Stimulated activated CD8-positive, alpha-beta memory T cell treated with anti-CD3 and anti-CD28 coated beads, Interleukin-2, amount 100 ng/mL, for 48 hours (primary cell): ENCODE results near the gene TTBK2.

Experiments used
- DNase-seq, 2 donors: peaks; one replicate each; pipeline ENCODE4 v3.0.0-alpha.2; 2020; ENCODE audit warnings: low read depth in 2 of 2

Gene TTBK2

GRCh38 chr15:42693942-42694341 lies 226.6 kb downstream of the TTBK2 start:
- no peak for DNase-seq

GRCh38 chr15:42693496-42693895 lies 227.1 kb downstream of the TTBK2 start:
- no peak for DNase-seq

DNA sequence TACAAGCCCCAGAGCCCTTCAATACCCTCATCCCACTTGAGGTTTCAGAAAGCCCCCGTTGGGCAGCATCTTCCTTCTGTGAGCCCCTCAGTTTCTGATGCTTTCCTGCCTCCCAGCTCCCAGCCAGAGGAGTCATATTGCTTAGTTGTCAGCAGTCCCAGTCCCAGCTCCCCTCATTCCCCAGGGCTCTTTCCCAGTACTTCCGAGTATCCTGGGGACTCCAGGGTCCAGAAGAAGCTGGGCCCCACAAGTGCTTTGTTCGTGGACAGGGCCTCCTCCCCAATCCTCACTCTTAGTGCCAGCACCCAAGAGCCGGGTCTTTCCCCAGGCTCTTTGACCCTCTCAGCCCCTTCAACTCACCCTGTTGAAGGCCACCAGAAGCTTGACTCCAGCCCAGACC lies 227.6 kb downstream of the TTBK2 start:
- DNase-seq, result no peak

DNA sequence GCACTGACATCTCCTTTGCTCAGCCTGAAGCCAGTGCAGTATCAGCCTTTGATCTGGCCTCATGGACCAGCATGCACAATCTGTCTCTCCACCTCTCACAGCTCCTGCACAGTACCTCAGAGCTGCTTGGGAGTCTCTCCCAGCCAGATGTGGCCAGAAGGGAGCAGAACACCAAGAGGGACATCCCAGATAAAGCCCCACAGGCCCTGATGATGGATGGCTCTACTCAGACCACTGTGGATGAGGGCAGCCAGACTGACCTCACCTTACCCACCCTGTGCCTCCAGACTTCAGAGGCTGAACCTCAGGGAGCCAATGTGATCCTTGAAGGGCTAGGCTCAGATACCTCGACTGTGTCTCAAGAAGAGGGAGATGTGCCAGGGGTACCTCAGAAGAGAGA lies 228.0 kb downstream of the TTBK2 start:
- DNase-seq, result no peak

DNA sequence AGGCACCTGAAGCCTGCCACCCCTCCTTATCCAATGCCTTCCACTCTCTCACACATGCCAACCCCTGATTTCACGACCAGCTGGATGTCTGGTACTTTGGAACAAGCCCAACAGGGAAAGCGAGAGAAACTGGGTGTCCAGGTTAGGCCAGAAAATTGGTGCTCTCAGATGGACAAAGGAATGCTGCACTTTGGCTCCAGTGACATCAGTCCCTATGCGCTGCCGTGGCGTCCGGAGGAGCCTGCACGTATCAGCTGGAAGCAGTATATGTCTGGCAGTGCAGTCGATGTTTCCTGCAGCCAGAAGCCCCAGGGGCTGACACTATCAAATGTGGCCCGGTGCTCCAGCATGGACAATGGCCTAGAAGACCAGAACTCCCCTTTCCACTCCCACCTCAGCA lies 228.8 kb downstream of the TTBK2 start:
- no peak for DNase-seq

DNA sequence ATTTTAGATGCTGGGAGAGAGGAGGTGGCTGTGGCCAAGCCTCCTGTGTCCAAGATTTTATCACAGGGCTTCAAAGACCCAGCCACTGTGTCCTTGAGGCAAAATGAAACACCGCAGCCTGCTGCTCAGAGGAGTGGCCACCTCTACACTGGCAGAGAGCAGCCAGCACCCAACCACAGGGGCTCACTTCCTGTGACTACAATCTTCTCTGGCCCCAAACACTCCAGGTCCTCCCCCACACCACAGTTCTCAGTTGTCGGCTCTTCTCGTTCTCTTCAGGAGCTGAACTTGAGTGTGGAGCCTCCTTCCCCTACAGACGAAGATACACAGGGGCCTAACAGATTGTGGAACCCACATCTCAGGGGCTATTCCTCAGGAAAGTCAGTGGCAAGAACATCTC lies 229.3 kb downstream of the TTBK2 start:
- peak in 1 of 2 donors; percentile 13 for DNase-seq
